ENCODE results near the gene STAT5A. TPM values are rescaled to one million over a fixed set of nuclear protein-coding genes. Genes with fewer than 3 reads are reported as not detected.

Gene STAT5A
- total RNA-seq, 1 experiment from 2014 or later = 2.4 TPM

DNA sequence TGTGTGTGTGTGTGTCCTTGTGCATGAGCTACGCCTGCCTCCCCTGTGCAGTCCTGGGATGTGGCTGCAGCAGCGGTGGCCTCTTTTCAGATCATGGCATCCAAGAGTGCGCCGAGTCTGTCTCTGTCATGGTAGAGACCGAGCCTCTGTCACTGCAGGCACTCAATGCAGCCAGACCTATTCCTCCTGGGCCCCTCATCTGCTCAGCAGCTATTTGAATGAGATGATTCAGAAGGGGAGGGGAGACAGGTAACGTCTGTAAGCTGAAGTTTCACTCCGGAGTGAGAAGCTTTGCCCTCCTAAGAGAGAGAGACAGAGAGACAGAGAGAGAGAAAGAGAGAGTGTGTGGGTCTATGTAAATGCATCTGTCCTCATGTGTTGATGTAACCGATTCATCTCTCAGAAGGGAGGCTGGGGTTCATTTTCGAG, 22.5 kb downstream of the STAT5A start:
- Mint-ChIP-seq H3K9me3 (ENCODE audit: unreplicated experiment) (no peaks in the 10 kb centered on the region), H3K27me3 (ENCODE audit: insufficient read depth, unreplicated experiment) (no peaks in the 10 kb centered on the region), H3K4me1 (ENCODE audit: low read depth, unreplicated experiment) (peaks cover 14% of the 10 kb centered on the region), H3K36me3 (ENCODE audit: insufficient read depth, unreplicated experiment) (peaks cover 53% of the 10 kb centered on the region), H3K27ac (ENCODE audit: unreplicated experiment) (peak overlapping the region; percentile 33), H3K4me3 (ENCODE audit: unreplicated experiment) (no peak overlapping the region)
- H3K36me3 ChIP-seq (ENCODE audit: control insufficient read depth, insufficient read depth, low read length) = 0 out of 2 replicates have a peak, but pooled peaks cover 1% of the 10 kb centered on the region
- no peaks in the 10 kb centered on the region for H3K27me3 ChIP-seq (replicated peaks; ENCODE audit: control insufficient read depth, insufficient read depth, low read length)
- peaks cover 16% of the 10 kb centered on the region for H3K4me1 ChIP-seq
- ChIA-PET CTCF (no interaction called here), POLR2A (no interaction called here)
- BruUV-seq (replicated peaks) = no TSS peak
- H3K9me3 ChIP-seq = no peaks in the 10 kb centered on the region
- intact Hi-C loops (cut with micrococcal nuclease; ENCODE audit: unreplicated experiment) = no loop called here
- DNase-seq = no peak
- TF ChIP-seq, protein P1, sequence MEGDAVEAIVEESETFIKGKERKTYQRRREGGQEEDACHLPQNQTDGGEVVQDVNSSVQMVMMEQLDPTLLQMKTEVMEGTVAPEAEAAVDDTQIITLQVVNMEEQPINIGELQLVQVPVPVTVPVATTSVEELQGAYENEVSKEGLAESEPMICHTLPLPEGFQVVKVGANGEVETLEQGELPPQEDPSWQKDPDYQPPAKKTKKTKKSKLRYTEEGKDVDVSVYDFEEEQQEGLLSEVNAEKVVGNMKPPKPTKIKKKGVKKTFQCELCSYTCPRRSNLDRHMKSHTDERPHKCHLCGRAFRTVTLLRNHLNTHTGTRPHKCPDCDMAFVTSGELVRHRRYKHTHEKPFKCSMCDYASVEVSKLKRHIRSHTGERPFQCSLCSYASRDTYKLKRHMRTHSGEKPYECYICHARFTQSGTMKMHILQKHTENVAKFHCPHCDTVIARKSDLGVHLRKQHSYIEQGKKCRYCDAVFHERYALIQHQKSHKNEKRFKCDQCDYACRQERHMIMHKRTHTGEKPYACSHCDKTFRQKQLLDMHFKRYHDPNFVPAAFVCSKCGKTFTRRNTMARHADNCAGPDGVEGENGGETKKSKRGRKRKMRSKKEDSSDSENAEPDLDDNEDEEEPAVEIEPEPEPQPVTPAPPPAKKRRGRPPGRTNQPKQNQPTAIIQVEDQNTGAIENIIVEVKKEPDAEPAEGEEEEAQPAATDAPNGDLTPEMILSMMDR (IDR thresholded peaks at IDR 0.05; ENCODE audit: insufficient read depth in 1 of 2, low read depth in 1 of 2, low read length in 1 of 2, severe bottlenecking in 1 of 2, unreplicated experiment in 1 of 2) = no peak
- no peak overlapping the region for H3K4me3 ChIP-seq (ENCODE audit: low read depth, low read length)

DNA sequence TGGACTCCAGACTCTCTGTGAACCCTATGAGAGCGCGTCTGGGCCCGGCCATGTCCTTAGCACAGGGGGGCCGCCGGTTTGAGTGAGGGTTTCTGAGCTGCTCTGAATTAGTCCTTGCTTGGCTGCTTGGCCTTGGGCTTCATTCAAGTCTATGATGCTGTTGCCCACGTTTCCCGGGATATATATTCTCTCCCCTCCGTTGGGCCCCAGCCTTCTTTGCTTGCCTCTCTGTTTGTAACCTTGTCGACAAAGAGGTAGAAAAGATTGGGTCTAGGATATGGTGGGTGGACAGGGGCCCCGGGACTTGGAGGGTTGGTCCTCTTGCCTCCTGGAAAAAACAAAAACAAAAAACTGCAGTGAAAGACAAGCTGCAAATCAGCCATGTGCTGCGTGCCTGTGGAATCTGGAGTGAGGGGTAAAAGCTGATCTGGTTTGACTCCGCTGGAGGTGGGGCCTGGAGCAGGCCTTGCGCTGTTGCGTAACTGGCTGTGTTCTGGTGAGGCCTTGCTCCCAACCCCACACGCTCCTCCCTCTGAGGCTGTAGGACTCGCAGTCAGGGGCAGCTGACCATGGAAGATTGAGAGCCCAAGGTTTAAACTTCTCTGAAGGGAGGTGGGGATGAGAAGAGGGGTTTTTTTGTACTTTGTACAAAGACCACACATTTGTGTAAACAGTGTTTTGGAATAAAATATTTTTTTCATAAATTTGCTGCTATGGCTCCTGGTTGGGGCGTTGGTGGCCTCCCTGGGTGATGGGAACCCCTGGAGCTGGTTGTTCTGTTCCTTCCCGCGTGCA, 23.1 kb downstream of the STAT5A start:
- H3K4me1 ChIP-seq = peaks cover 16% of the 10 kb centered on the region
- intact Hi-C loops (cut with micrococcal nuclease; ENCODE audit: unreplicated experiment) = no loop called here
- 0 out of 2 replicates have a peak, but pooled peaks cover 3% of the 10 kb centered on the region for H3K36me3 ChIP-seq (ENCODE audit: control insufficient read depth, insufficient read depth, low read length)
- Mint-ChIP-seq H3K36me3 (ENCODE audit: insufficient read depth, unreplicated experiment) (peaks cover 54% of the 10 kb centered on the region), H3K9me3 (ENCODE audit: unreplicated experiment) (no peaks in the 10 kb centered on the region), H3K4me3 (ENCODE audit: unreplicated experiment) (no peak overlapping the region), H3K27me3 (ENCODE audit: insufficient read depth, unreplicated experiment) (no peaks in the 10 kb centered on the region), H3K27ac (ENCODE audit: unreplicated experiment) (peak overlapping the region; percentile 33), H3K4me1 (ENCODE audit: low read depth, unreplicated experiment) (peaks cover 14% of the 10 kb centered on the region)
- H3K4me3 ChIP-seq (ENCODE audit: low read depth, low read length) = no peak overlapping the region
- peak; percentile 68 to 78 for DNase-seq
- H3K9me3 ChIP-seq = no peaks in the 10 kb centered on the region
- BruUV-seq (replicated peaks) = no TSS peak
- no peaks in the 10 kb centered on the region for H3K27me3 ChIP-seq (replicated peaks; ENCODE audit: control insufficient read depth, insufficient read depth, low read length)
- TF ChIP-seq, protein P1 (IDR thresholded peaks at IDR 0.05; ENCODE audit: insufficient read depth in 1 of 2, low read depth in 1 of 2, low read length in 1 of 2, severe bottlenecking in 1 of 2, unreplicated experiment in 1 of 2) = no peak
- POLR2A ChIA-PET = no interaction called here
- CTCF ChIA-PET = interaction anchor here (0.6 kb wide), 1 partner anchor 18 kb away, joined by 3 read pairs; no protein-coding TSS in a partner anchor

DNA sequence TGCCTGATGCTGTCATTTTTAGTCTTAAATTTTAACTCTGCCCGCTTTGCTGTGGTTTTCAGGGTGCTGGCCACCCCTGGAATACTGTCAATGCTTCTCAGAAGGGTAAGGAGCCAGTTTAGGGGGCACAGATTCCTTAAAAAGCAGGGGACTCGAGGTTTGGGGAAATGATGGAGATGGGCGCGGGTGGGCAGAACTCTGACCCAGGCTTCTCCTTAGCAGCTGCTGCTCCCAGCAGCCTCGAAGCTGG, 23.7 kb downstream of the STAT5A start:
- Histone ChIP-seq H3K4me1 (peaks cover 17% of the 10 kb centered on the region), H3K36me3 (ENCODE audit: control insufficient read depth, insufficient read depth, low read length) (0 out of 2 replicates have a peak, but pooled peaks cover 3% of the 10 kb centered on the region), H3K27me3 (replicated peaks; ENCODE audit: control insufficient read depth, insufficient read depth, low read length) (no peaks in the 10 kb centered on the region), H3K4me3 (ENCODE audit: low read depth, low read length) (no peak overlapping the region), H3K9me3 (no peaks in the 10 kb centered on the region)
- ChIA-PET POLR2A (no interaction called here), CTCF (interaction anchor here (0.5 kb wide), 1 partner anchor 13 kb away, joined by 3 read pairs; no protein-coding TSS in a partner anchor)
- intact Hi-C loops (cut with micrococcal nuclease; ENCODE audit: unreplicated experiment) = no loop called here
- no peak for DNase-seq
- TF ChIP-seq, protein P1 (IDR thresholded peaks at IDR 0.05; ENCODE audit: insufficient read depth in 1 of 2, low read depth in 1 of 2, low read length in 1 of 2, severe bottlenecking in 1 of 2, unreplicated experiment in 1 of 2) = no peak
- Mint-ChIP-seq H3K9me3 (ENCODE audit: unreplicated experiment) (no peaks in the 10 kb centered on the region), H3K27ac (ENCODE audit: unreplicated experiment) (peak overlapping the region; percentile 33), H3K4me1 (ENCODE audit: low read depth, unreplicated experiment) (peaks cover 19% of the 10 kb centered on the region), H3K36me3 (ENCODE audit: insufficient read depth, unreplicated experiment) (peaks cover 59% of the 10 kb centered on the region), H3K4me3 (ENCODE audit: unreplicated experiment) (no peak overlapping the region), H3K27me3 (ENCODE audit: insufficient read depth, unreplicated experiment) (no peaks in the 10 kb centered on the region)
- BruUV-seq (replicated peaks) = no TSS peak

Data from Caco-2 (cell line).